ENCODE results near the gene GPRIN1. TPM values are rescaled to one million over a fixed set of nuclear protein-coding genes. Genes with fewer than 3 reads are reported as not detected.
A peak's percentile ranks its signal among the peaks of the same experiment; 100 is the strongest.

GPRIN1 gene
- total and polyA plus RNA-seq, 2 of the 4 experiments (the other 2 are of a cell fraction) = 3.0 to 4.7 TPM

DNA sequence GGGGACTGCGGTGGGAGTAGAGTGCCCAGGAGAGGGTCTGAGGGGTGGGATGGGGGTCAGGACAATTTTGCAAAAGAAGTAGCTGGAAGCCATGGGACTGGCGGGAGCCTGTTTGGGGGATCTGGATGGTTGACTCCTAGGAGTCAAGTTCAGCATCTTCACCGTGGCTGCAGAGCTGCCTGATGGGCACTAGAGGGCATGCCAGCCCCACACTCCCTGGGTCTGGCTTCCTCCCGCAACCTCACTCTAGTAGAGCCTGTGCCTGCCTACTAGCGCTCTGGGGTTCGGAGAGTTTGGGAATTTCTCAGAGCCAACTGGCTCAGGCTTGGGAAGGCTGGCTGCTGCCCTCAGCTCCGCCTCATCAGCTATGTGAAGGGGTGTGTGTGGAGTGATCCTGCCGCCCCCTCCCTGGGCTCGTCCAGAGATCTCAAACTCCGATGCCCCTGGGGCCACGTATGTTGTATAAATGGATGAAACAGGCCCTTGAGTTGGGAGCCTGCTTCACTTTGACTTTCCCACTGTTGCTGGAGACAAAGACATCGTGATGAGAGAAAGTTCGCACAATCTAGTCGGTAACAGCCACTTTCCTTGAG is 48.1 kb upstream of the GPRIN1 start:
- in situ Hi-C loops (cut with MboI; ENCODE audit: low sequenced_read_pairs) (no loop called here), intact Hi-C loops (cut with micrococcal nuclease) (loop anchor here (1.0 kb wide), 2 partner anchors 84 to 454 kb away; no protein-coding TSS in a partner anchor), dilution Hi-C loops (cut with HindIII; ENCODE audit: low sequenced_read_pairs, unreplicated experiment) (no loop called here)
- Histone ChIP-seq H4K20me1 (ENCODE audit: insufficient read depth, low read length) (peaks cover 17% of the 10 kb centered on the region), H3K4me1 (ENCODE audit: control insufficient read depth, insufficient read depth, low read length) (0 out of 2 replicates have a peak, but pooled peaks cover 2% of the 10 kb centered on the region), H4K8ac (ENCODE audit: low read depth in 2 of 2, low read length in 2 of 2) (no peak overlapping the region), H3K36me3 (ENCODE audit: control insufficient read depth, insufficient read depth, low read length) (peaks cover 7% of the 10 kb centered on the region; the same call in 1 of the 2 replicates), H4K91ac (ENCODE audit: insufficient read depth, low read depth, low read length) (no peak overlapping the region), H2BK20ac (ENCODE audit: low read depth, low read length) (no peak overlapping the region), H3K27ac (ENCODE audit: insufficient read depth, low read length) (no peak overlapping the region), H3K4me3 (ENCODE audit: insufficient read depth, low read depth, low read length) (no peak overlapping the region), H2BK5ac (ENCODE audit: low read depth, low read length, poor library complexity, severe bottlenecking) (no peak overlapping the region), H3K14ac (replicated peaks; ENCODE audit: low read depth, low read length) (no peak overlapping the region), H4K5ac (ENCODE audit: low read depth, low read length) (no peak overlapping the region), H2AK5ac (ENCODE audit: low read depth, low read length) (no peak overlapping the region), H3K79me1 (ENCODE audit: low read depth in 1 of 2, low read length in 2 of 2) (peaks cover 0 to 4% of the 10 kb centered on the region in 2 experiments; a peak in 1 of 4 replicates), H3K23ac (ENCODE audit: low read depth, low read length) (no peak overlapping the region), H2AK9ac (replicated peaks; ENCODE audit: low read depth, low read length, poor library complexity) (no peak overlapping the region), H3K9me1 (ENCODE audit: insufficient read depth, low read length) (peaks cover 3% of the 10 kb centered on the region; the same call in 1 of the 2 replicates), H3K27me3 (ENCODE audit: control insufficient read depth, insufficient read depth, low read length) (peaks cover 2% of the 10 kb centered on the region; the same call in 1 of the 2 replicates), H3K9me3 (ENCODE audit: control insufficient read depth, insufficient read depth, low read length) (no peaks in the 10 kb centered on the region), H2AFZ (replicated peaks; ENCODE audit: low read length, poor library complexity) (peak overlapping the region; percentile 72), H2BK120ac (ENCODE audit: low read depth, low read length) (no peak overlapping the region), H3K9ac (ENCODE audit: low read depth, low read length) (no peak overlapping the region), H3K4me2 (ENCODE audit: low read depth, low read length) (no peak overlapping the region), H2BK15ac (ENCODE audit: low read depth, low read length) (no peak overlapping the region), H3K4ac (ENCODE audit: low read depth, low read length) (no peak overlapping the region), H3K18ac (ENCODE audit: low read depth, low read length) (no peak overlapping the region), H3K56ac (ENCODE audit: extremely low read depth, insufficient read depth, low read length) (no peak overlapping the region)
- BruUV-seq (replicated peaks) = TSS peak; percentile 91
- DNase-seq (peak; percentile 62), ATAC-seq (ENCODE audit: low read depth) (peak; percentile 81)
- ChIA-PET CTCF (interaction anchor here (1.1 kb wide), 2 partner anchors 12 to 36 kb away, joined by 3 to 4 read pairs; no protein-coding TSS in a partner anchor), POLR2A (ENCODE audit: unreplicated experiment) (no interaction called here)
- no peak for TF ChIP-seq CHD1 (IDR thresholded peaks at IDR 0.05; ENCODE audit: low read depth, low read length)
- TF ChIP-seq MAZ (IDR thresholded peaks at IDR 0.05; ENCODE audit: borderline replicate concordance, low read depth, low read length) = no peak
- no peak for TF ChIP-seq MXI1 (IDR thresholded peaks at IDR 0.05; ENCODE audit: borderline replicate concordance, low read depth, low read length)
- TF ChIP-seq, protein P1, sequence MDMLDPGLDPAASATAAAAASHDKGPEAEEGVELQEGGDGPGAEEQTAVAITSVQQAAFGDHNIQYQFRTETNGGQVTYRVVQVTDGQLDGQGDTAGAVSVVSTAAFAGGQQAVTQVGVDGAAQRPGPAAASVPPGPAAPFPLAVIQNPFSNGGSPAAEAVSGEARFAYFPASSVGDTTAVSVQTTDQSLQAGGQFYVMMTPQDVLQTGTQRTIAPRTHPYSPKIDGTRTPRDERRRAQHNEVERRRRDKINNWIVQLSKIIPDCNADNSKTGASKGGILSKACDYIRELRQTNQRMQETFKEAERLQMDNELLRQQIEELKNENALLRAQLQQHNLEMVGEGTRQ (IDR thresholded peaks at IDR 0.05; ENCODE audit: low read depth, low read length) = no peak
- peak; percentile 63 for TF ChIP-seq SMC3 (IDR thresholded peaks at IDR 0.05; ENCODE audit: low read depth, low read length)
- TF ChIP-seq, protein P2, sequence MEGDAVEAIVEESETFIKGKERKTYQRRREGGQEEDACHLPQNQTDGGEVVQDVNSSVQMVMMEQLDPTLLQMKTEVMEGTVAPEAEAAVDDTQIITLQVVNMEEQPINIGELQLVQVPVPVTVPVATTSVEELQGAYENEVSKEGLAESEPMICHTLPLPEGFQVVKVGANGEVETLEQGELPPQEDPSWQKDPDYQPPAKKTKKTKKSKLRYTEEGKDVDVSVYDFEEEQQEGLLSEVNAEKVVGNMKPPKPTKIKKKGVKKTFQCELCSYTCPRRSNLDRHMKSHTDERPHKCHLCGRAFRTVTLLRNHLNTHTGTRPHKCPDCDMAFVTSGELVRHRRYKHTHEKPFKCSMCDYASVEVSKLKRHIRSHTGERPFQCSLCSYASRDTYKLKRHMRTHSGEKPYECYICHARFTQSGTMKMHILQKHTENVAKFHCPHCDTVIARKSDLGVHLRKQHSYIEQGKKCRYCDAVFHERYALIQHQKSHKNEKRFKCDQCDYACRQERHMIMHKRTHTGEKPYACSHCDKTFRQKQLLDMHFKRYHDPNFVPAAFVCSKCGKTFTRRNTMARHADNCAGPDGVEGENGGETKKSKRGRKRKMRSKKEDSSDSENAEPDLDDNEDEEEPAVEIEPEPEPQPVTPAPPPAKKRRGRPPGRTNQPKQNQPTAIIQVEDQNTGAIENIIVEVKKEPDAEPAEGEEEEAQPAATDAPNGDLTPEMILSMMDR (conservative IDR thresholded peaks at IDR 0.05; ENCODE audit: low read depth, low read length) = peak; percentile 79
- no peak for TF ChIP-seq CEBPB (IDR thresholded peaks at IDR 0.05; ENCODE audit: low read depth, low read length)
- peak; percentile 83 for TF ChIP-seq RAD21 (IDR thresholded peaks at IDR 0.05; ENCODE audit: low read length)
- WGBS, 2 experiments (ENCODE audit: extremely low coverage in 2 of 2, insufficient read length in 1 of 2) = 77% methylated on average over 4 of the region's 14 CpGs; no CpG with 5 or more reads in 1 of the 2 experiments

All from IMR-90 (cell line).